GM06990 (cell line): ENCODE measurements around the gene FAT1.

ENCODE experiments used
- DNase-seq: peaks from one replicate; pipeline ENCODE4 v3.0.0-alpha.2; 2011; ENCODE audit not compliant: insufficient read length; ENCODE audit errors: extremely low read depth
- H3K27me3 ChIP-seq: replicated peaks from 2 replicates; pipeline ENCODE4 v1.6.0; 2011; ENCODE audit warnings: low read length; ENCODE audit not compliant: control insufficient read depth, insufficient read depth
- H3K36me3 ChIP-seq: 2 replicates; pipeline ENCODE4 v1.5.1; 2011; ENCODE audit warnings: low read length; ENCODE audit not compliant: control insufficient read depth, insufficient read depth
- H3K4me3 ChIP-seq: replicated peaks from 2 replicates; pipeline ENCODE4 v1.5.1; 2011; ENCODE audit warnings: low read depth, mild to moderate bottlenecking, control low read depth, low read length
- TF ChIP-seq, protein P1 (sequence below): IDR thresholded peaks from 2 replicates; pipeline ENCODE4 v1.5.1; 2011; ENCODE audit warnings: low read length, control low read depth, mild to moderate bottlenecking, inconsistent platforms; ENCODE audit not compliant: insufficient read depth, poor library complexity, severe bottlenecking

Gene FAT1

DNA sequence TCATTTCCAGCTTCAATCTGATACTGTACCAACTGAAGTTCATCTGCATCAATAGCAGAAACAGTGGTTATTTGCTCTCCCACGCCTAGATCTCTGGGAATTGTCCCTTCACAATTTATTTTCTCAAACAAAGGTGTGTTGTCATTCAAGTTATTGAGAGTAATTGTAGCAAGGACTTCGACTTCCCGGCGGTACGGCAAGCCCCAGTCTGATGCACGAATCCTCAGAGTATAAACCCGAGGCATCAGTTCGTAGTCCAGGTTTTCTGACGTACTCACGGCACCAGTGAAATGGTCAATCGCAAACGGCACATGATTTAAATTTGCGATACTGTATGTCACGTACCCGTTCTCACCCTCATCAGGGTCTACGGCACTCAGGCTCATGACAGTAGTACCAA, 15.7 kb downstream of the FAT1 start:
- H3K27me3 ChIP-seq = no peaks in the 10 kb centered on the region
- TF ChIP-seq, protein P1, sequence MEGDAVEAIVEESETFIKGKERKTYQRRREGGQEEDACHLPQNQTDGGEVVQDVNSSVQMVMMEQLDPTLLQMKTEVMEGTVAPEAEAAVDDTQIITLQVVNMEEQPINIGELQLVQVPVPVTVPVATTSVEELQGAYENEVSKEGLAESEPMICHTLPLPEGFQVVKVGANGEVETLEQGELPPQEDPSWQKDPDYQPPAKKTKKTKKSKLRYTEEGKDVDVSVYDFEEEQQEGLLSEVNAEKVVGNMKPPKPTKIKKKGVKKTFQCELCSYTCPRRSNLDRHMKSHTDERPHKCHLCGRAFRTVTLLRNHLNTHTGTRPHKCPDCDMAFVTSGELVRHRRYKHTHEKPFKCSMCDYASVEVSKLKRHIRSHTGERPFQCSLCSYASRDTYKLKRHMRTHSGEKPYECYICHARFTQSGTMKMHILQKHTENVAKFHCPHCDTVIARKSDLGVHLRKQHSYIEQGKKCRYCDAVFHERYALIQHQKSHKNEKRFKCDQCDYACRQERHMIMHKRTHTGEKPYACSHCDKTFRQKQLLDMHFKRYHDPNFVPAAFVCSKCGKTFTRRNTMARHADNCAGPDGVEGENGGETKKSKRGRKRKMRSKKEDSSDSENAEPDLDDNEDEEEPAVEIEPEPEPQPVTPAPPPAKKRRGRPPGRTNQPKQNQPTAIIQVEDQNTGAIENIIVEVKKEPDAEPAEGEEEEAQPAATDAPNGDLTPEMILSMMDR = no peak
- H3K4me3 ChIP-seq = no peak overlapping the region
- DNase-seq = no peak
- H3K36me3 ChIP-seq = no peaks in the 10 kb centered on the region

DNA sequence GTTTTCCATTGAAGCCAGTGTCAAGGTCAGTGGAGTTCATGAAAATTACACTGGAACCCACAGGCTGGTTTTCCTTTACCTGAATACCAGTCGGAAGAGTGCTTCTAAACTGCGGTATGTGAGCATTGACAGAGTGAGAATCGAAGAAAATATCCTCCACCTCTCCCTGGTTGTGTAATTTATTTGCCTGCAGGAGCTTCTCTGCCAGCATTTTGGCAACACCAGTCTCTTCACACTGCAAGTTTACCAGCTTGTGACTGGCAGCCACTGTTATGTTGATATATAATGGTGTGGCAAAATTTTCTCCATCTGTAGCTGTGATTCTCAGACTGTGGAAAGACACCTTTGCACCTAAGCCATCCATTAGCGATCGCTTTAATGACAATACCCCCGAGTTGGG, 16.1 kb downstream of the FAT1 start:
- DNase-seq = no peak
- Histone ChIP-seq H3K36me3 (no peaks in the 10 kb centered on the region), H3K4me3 (no peak overlapping the region), H3K27me3 (no peaks in the 10 kb centered on the region)
- TF ChIP-seq, protein P1 = no peak

DNA sequence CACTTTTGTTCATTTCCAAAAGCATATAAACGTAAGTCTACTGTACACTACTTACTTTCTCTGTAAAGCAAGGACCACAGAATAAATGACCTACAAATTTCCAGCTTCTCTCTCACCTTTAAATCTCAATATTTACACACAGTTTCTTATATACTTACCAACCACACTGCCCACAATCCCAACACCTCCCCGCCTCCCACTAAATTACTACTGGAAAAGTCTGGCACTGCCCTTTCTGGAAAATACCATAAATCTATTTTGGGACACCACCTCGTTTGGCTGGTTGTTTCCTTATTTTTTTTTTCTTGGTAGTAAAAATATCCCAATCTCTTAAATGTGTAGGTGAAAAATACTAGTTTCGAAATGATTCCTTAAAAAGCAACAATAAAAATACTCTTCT, 19.6 kb downstream of the FAT1 start:
- H3K27me3 ChIP-seq = no peaks in the 10 kb centered on the region
- no peak overlapping the region for H3K4me3 ChIP-seq
- H3K36me3 ChIP-seq = no peaks in the 10 kb centered on the region
- no peak for DNase-seq
- TF ChIP-seq, protein P1 = no peak

DNA sequence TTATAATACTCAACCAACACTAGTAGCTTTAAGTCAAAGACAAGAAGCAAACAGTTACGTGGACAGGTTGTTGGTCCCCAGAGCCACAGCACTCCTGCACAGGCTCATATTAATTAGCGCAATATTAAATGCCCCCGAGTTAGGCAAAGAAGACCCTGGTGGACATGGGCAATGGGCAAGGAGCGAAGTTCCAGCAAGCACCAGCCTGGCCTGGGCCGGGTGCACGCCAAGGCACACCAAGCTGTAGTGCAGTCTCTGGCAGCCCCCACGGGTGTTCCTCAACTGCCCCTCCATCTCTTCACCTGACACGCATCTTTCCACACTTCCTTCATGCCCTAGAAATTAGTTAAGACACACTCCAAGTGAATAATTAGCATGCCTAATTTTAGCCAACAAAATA, 20.1 kb downstream of the FAT1 start:
- Histone ChIP-seq H3K27me3 (no peaks in the 10 kb centered on the region), H3K36me3 (no peaks in the 10 kb centered on the region), H3K4me3 (no peak overlapping the region)
- DNase-seq = no peak
- TF ChIP-seq, protein P1 = no peak

DNA sequence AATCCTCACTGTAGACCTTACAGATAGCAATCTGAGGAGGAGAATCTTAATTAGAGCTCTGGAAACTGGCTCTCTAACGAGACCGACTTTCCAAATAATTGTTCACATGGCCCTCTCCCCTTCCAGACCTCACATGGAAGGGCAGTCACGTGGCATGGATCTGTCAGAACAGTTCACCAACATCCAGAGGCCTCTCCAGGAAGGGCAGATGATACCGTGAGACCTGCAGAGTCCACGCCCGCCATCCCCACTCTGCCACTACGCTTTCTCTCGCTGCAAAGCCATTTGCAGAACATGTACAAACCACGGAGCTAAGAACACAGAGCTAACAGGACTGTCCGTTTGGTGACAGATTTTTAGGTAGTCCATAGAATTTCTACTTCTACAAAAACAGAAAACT, 20.7 kb downstream of the FAT1 start:
- no peak for DNase-seq
- TF ChIP-seq, protein P1 = no peak
- Histone ChIP-seq H3K27me3 (no peaks in the 10 kb centered on the region), H3K36me3 (no peaks in the 10 kb centered on the region), H3K4me3 (no peak overlapping the region)

DNA sequence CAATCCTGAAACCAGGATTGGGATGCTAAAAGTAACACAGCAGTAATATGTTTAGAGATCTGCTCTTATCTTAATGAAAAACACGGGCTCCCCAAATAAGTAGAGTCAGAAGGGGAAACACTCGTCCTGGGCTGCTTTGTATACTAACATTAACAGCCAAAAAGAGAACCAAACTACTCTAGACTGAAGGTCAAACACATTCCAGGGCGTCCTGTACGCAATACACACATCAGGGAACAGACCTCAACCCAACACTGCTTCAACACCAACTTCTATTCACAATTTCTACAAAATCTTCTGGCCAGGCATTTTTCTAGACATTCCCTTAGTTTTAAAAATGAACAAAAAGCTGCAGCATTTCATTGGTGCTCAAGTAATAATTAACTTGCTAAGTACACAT, 21.4 kb downstream of the FAT1 start:
- no peaks in the 10 kb centered on the region for H3K27me3 ChIP-seq
- TF ChIP-seq, protein P1 = no peak
- DNase-seq = no peak
- no peak overlapping the region for H3K4me3 ChIP-seq
- no peaks in the 10 kb centered on the region for H3K36me3 ChIP-seq
